ENCODE measurements around the gene HS6ST2. TPM values are rescaled to one million over a fixed set of nuclear protein-coding genes. Genes with fewer than 3 reads are reported as not detected.

HS6ST2 gene
- total and polyA plus RNA-seq, 12 donors = 0.13 to 1.2 (median 0.26) TPM; not detected in 3

GRCh38 chrX:132876523-132877338 is 81.7 kb downstream of the HS6ST2 start:
- no peak for DNase-seq
- no peaks in the 10 kb centered on the region for H3K9me3 ChIP-seq
- no peak overlapping the region for H3K27ac ChIP-seq
- 42 to 52% methylated on average over 2 of the region's 2 CpGs for WGBS, 2 donors
- intact Hi-C loops (cut with DNase I) = no loop called here
- H3K4me1 ChIP-seq = no peaks in the 10 kb centered on the region
- ATAC-seq = no peak
- H3K4me3 ChIP-seq = no peak overlapping the region
- H3K27me3 ChIP-seq = peaks cover 0 to 21% (median 0%) of the 10 kb centered on the region in 7 donors
- no peaks in the 10 kb centered on the region for H3K36me3 ChIP-seq
- no peak for TF ChIP-seq CTCF (IDR thresholded peaks at IDR 0.05)

GRCh38 chrX:132875650-132876522 is 82.5 kb downstream of the HS6ST2 start:
- 41 to 48% methylated on average over 3 of the region's 3 CpGs for WGBS, 2 donors
- DNase-seq = no peak
- H3K36me3 ChIP-seq = no peaks in the 10 kb centered on the region
- no peaks in the 10 kb centered on the region for H3K4me1 ChIP-seq
- H3K4me3 ChIP-seq = no peak overlapping the region
- intact Hi-C loops (cut with DNase I) = no loop called here
- no peak overlapping the region for H3K27ac ChIP-seq
- no peak for TF ChIP-seq CTCF (IDR thresholded peaks at IDR 0.05)
- no peak for ATAC-seq
- H3K9me3 ChIP-seq = no peaks in the 10 kb centered on the region
- H3K27me3 ChIP-seq = peaks cover 0 to 21% (median 0%) of the 10 kb centered on the region in 7 donors

- ATAC-seq = no peak
- intact Hi-C loops (cut with DNase I) = no loop called here
- Histone ChIP-seq H3K4me3 (no peak overlapping the region), H3K27ac (no peak overlapping the region), H3K36me3 (no peaks in the 10 kb centered on the region), H3K9me3 (peaks cover 0 to 3% (median 0%) of the 10 kb centered on the region in 11 donors), H3K4me1 (no peaks in the 10 kb centered on the region), H3K27me3 (peaks cover 0 to 7% (median 0%) of the 10 kb centered on the region in 7 donors)
- DNase-seq = no peak
- 73 to 82% methylated on average over 3 of the region's 3 CpGs for WGBS, 2 donors
- TF ChIP-seq CTCF (IDR thresholded peaks at IDR 0.05) = no peak
These were observed 95.9 kb downstream of the HS6ST2 start for GRCh38 chrX:132862562-132862961.

GRCh38 chrX:132861076-132861475 is 97.4 kb downstream of the HS6ST2 start:
- no peak for TF ChIP-seq CTCF (IDR thresholded peaks at IDR 0.05)
- no peaks in the 10 kb centered on the region for H3K9me3 ChIP-seq
- WGBS, 2 donors = 75 to 80% methylated on average over 3 of the region's 3 CpGs
- DNase-seq (no peak), ATAC-seq (no peak)
- H3K27me3 ChIP-seq = peaks cover 0 to 4% (median 0%) of the 10 kb centered on the region in 7 donors
- intact Hi-C loops (cut with DNase I) = no loop called here
- H3K4me3 ChIP-seq = no peak overlapping the region
- no peak overlapping the region for H3K27ac ChIP-seq
- no peaks in the 10 kb centered on the region for H3K4me1 ChIP-seq
- no peaks in the 10 kb centered on the region for H3K36me3 ChIP-seq
